ENCODE data around the gene ZBTB24. TPM values are rescaled to one million over a fixed set of nuclear protein-coding genes. Genes with fewer than 3 reads are reported as not detected.

The ZBTB24 gene
- polyA plus RNA-seq, 2 of the 4 experiments (the other 2 are of a cell fraction) = 4.5 to 5.4 TPM

DNA sequence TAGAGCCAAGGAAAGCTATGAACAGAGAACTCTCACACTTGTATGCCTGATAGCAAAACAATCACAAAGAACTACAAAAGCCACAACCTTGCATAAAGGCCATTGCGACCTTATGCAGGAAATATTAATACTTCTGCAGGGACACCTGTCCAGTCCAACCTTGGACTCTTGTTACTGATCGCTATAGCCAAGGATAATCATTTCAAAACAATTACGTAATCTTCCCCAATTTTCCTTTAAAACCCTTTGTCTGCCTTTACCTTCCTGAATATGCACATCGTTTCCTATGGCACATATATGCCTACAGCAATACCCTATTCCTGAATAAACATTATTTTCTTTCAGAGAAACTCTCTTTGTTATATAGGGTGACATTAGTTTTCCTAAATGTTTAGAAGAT is 65.4 kb downstream of the ZBTB24 start:
- no peak for DNase-seq (ENCODE audit: low read depth in 1 of 2, low spot score in 1 of 2)
- POLR2A ChIA-PET = no interaction called here
- WGBS (ENCODE audit: missing lambda C conversion rate) = 86% methylated on average over 4 of the region's 4 CpGs
- Histone ChIP-seq H3K9me3 (no peaks in the 10 kb centered on the region), H3K4me2 (no peak overlapping the region), H3K27ac (no peak overlapping the region), H3K4me3 (no peak overlapping the region), H3K4me1 (no peaks in the 10 kb centered on the region)
- TF ChIP-seq NR3C1 (IDR thresholded peaks at IDR 0.05) (no peak), BHLHE40 (IDR thresholded peaks at IDR 0.05; ENCODE audit: low read depth, low read length) (no peak), POLR2AphosphoS2 (conservative IDR thresholded peaks at IDR 0.05; ENCODE audit: low read length) (no peak), PHF8 (IDR thresholded peaks at IDR 0.05; ENCODE audit: borderline replicate concordance, low read depth) (no peak), TFCP2L1 (CRISPR knock-in tag; IDR thresholded peaks at IDR 0.05) (no peak), ZC3H11A (IDR thresholded peaks at IDR 0.05) (no peak)
- TF ChIP-seq, protein P1, sequence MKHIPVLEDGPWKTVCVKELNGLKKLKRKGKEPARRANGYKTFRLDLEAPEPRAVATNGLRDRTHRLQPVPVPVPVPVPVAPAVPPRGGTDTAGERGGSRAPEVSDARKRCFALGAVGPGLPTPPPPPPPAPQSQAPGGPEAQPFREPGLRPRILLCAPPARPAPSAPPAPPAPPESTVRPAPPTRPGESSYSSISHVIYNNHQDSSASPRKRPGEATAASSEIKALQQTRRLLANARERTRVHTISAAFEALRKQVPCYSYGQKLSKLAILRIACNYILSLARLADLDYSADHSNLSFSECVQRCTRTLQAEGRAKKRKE (CRISPR knock-in tag; IDR thresholded peaks at IDR 0.05; ENCODE audit: low read depth) = no peak
- ATAC-seq = no peak
- CTCF ChIA-PET = no interaction called here
- no peak for FAIRE-seq

Other genes with a start within 250 kb of the ZBTB24 start
- gene CD164, start 100.8 kb downstream of the ZBTB24 start, polyA plus RNA-seq (2011; rRNA removed) = 171 and 174 TPM in 2 replicates
- 90.4 to 94.0 TPM (median 91.1 TPM) in 3 replicates for gene CD164, start 100.8 kb downstream of the ZBTB24 start, polyA plus RNA-seq (2017; fragmentation: RNase III; extraction: RNeasy Plus Mini Kit Qiagen cat#74134 plus additional on column Dnase treatment)
- 4.4 and 5.0 TPM in 2 replicates for gene PPIL6, start 42.6 kb downstream of the ZBTB24 start, polyA plus RNA-seq (2011; rRNA removed)
- gene PPIL6, start 42.6 kb downstream of the ZBTB24 start, polyA plus RNA-seq (2017; fragmentation: RNase III; extraction: RNeasy Plus Mini Kit Qiagen cat#74134 plus additional on column Dnase treatment) = 1.6 to 2.7 TPM (median 2.0 TPM) in 3 replicates
- 9.6 and 13.1 TPM in 2 replicates for gene SMPD2, start 42.5 kb downstream of the ZBTB24 start, polyA plus RNA-seq (2011; rRNA removed)
- 10.0 to 10.7 TPM (median 10.6 TPM) in 3 replicates for gene SMPD2, start 42.5 kb downstream of the ZBTB24 start, polyA plus RNA-seq (2017; fragmentation: RNase III; extraction: RNeasy Plus Mini Kit Qiagen cat#74134 plus additional on column Dnase treatment)
- gene MICAL1, start 27.4 kb downstream of the ZBTB24 start, polyA plus RNA-seq (2011; rRNA removed) = 14.1 and 14.9 TPM in 2 replicates
- gene MICAL1, start 27.4 kb downstream of the ZBTB24 start, polyA plus RNA-seq (2017; fragmentation: RNase III; extraction: RNeasy Plus Mini Kit Qiagen cat#74134 plus additional on column Dnase treatment) = 13.4 to 20.3 TPM (median 16.9 TPM) in 3 replicates
- 3.1 and 4.7 TPM in 2 replicates for gene AK9, start 208.0 kb upstream of the ZBTB24 start, polyA plus RNA-seq (2011; rRNA removed)
- gene AK9, start 208.0 kb upstream of the ZBTB24 start, polyA plus RNA-seq (2017; fragmentation: RNase III; extraction: RNeasy Plus Mini Kit Qiagen cat#74134 plus additional on column Dnase treatment) = 2.2 to 2.4 TPM (median 2.2 TPM) in 3 replicates
- gene FIG4, start 208.1 kb upstream of the ZBTB24 start, polyA plus RNA-seq (2011; rRNA removed) = 10.4 and 11.2 TPM in 2 replicates
- 5.6 to 6.4 TPM (median 6.2 TPM) in 3 replicates for gene FIG4, start 208.1 kb upstream of the ZBTB24 start, polyA plus RNA-seq (2017; fragmentation: RNase III; extraction: RNeasy Plus Mini Kit Qiagen cat#74134 plus additional on column Dnase treatment)

Data from A549 (cell line).